Fibroblast of villous mesenchyme (primary cell): ENCODE measurements around the gene RNASE12. TPM values are rescaled to one million over a fixed set of nuclear protein-coding genes. Genes with fewer than 3 reads are reported as not detected.
"Not testable (repeated sequence)": the region's sequence is repeated elsewhere in the genome, so short reads cannot be mapped to it uniquely, and the experiment has no call there.

Experiments used
- DNase-seq: peaks from one replicate; pipeline ENCODE4 v3.0.0-alpha.2; 2010; ENCODE audit warnings: low read depth
- H3K4me3 ChIP-seq: 2 replicates; pipeline ENCODE4 v1.5.1; 2011; ENCODE audit warnings: low read depth, mild to moderate bottlenecking, low read length
- CTCF ChIP-seq: IDR thresholded peaks from 2 replicates; pipeline ENCODE4 v1.5.1; 2012; ENCODE audit warnings: low read depth, mild to moderate bottlenecking, low read length; ENCODE audit not compliant: insufficient read depth
- total RNA-seq: library from RNA; depleted of rRNA; stranded (reverse); fragments of >200 nt; gene quantifications from 2 replicates; pipeline ENCODE4 v1.2.3, GENCODE V29; 2012

Gene RNASE12
- total RNA-seq, 1 donor: not detected

GRCh38 chr14:20578784-20579502 is 12.2 kb downstream of the RNASE12 start:
- no peak for TF ChIP-seq CTCF

GRCh38 chr14:20578325-20578724 is 12.9 kb downstream of the RNASE12 start:
- DNase-seq: no peak
- H3K4me3 ChIP-seq: no peak overlapping the region
- TF ChIP-seq CTCF: no peak

More at GRCh38 chr14:20578784-20579502, 12.2 kb downstream of the RNASE12 start:
- no peak for DNase-seq
- no peak overlapping the region for H3K4me3 ChIP-seq

- H3K4me3 ChIP-seq, DNase-seq: not testable (repeated sequence)
Measured at GRCh38 chr14:20572382-20572990, 18.7 kb downstream of the RNASE12 start.

- not testable (repeated sequence) for H3K4me3 ChIP-seq, DNase-seq
Measured at GRCh38 chr14:20570720-20571119, 20.5 kb downstream of the RNASE12 start.

- DNase-seq, H3K4me3 ChIP-seq: not testable (repeated sequence)
Measured at GRCh38 chr14:20569865-20570264, 21.3 kb downstream of the RNASE12 start.

GRCh38 chr14:20569066-20569465 is 22.1 kb downstream of the RNASE12 start:
- TF ChIP-seq CTCF: no peak
- DNase-seq: no peak
- H3K4me3 ChIP-seq: no peak overlapping the region

- no peak for DNase-seq
- H3K4me3 ChIP-seq: no peak overlapping the region
- no peak for TF ChIP-seq CTCF
Measured at GRCh38 chr14:20568393-20568792, 22.8 kb downstream of the RNASE12 start.

GRCh38 chr14:20567199-20567598 is 24.0 kb downstream of the RNASE12 start:
- not testable (repeated sequence) for DNase-seq

GRCh38 chr14:20564501-20564997 is 26.6 kb downstream of the RNASE12 start:
- no peak for TF ChIP-seq CTCF
- no peak overlapping the region for H3K4me3 ChIP-seq
- no peak for DNase-seq

More at GRCh38 chr14:20567199-20567598, 24.0 kb downstream of the RNASE12 start:
- H3K4me3 ChIP-seq: not testable (repeated sequence)
